HG02943 (cell line): ENCODE data around the gene RASAL1.

Source experiments
- ATAC-seq: cut with Tn5 transposase; IDR thresholded peaks from one replicate; pipeline ENCODE4 v1.9.1; 2021; ENCODE audit warnings: mild to moderate bottlenecking, low read depth, moderate library complexity; ENCODE audit not compliant: unreplicated experiment

The RASAL1 gene

GRCh38 chr12:113099364-113099763 lies 36.2 kb downstream of the RASAL1 start:
- ATAC-seq = no peak

- ATAC-seq = no peak
Measured at GRCh38 chr12:113098441-113099028, 37.0 kb downstream of the RASAL1 start.

GRCh38 chr12:113097716-113098440 lies 37.7 kb downstream of the RASAL1 start:
- no peak for ATAC-seq

- no peak for ATAC-seq
Measured at GRCh38 chr12:113096675-113097461, 38.7 kb downstream of the RASAL1 start.

GRCh38 chr12:113095405-113095804 lies 40.2 kb downstream of the RASAL1 start:
- ATAC-seq = no peak

GRCh38 chr12:113094738-113095137 lies 40.8 kb downstream of the RASAL1 start:
- ATAC-seq = no peak

- no peak for ATAC-seq
Measured at GRCh38 chr12:113093409-113094101, 42.0 kb downstream of the RASAL1 start.

DNA sequence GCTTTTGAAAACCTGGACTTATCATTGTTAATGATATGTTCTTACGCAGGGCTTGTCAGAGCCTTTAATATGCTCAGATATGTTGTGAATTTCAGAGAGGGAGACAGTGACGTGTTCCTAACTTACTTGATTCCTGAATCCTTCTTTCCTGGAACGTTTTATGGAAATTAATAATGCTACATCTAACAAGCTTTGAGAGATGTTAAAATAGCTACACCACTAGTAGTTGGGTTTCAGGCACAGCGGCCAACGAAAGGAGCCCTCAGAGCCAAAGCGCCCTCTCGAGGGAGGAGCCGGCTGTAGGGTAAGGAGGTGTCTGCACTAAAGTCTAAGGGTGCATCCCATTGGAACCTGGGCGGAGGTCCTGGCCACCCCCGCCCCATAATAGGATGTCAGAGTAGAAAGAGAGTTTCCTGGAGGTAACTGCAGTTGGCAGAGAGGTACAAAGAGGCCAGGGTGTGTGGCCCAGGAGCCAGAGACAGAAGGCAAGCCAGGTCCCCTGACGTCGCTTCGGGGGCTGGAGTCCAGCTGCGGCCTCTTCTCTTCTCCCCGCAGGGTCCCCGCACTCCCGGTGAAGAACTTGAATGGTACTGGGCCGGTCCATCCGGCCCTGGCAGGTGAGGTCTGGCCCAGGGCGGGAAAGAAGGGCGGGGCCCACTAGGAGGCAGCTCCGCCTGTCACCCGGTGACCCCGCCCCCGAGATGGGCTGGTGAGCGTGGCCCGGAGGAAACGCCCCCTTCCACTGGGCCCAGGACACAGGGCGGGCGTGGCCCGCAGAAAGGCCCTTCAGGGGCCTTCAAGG lies 42.8 kb downstream of the RASAL1 start:
- ATAC-seq = no peak

GRCh38 chr12:113091506-113091905 lies 44.1 kb downstream of the RASAL1 start:
- no peak for ATAC-seq

GRCh38 chr12:113090740-113091139 lies 44.8 kb downstream of the RASAL1 start:
- ATAC-seq = no peak

DNA sequence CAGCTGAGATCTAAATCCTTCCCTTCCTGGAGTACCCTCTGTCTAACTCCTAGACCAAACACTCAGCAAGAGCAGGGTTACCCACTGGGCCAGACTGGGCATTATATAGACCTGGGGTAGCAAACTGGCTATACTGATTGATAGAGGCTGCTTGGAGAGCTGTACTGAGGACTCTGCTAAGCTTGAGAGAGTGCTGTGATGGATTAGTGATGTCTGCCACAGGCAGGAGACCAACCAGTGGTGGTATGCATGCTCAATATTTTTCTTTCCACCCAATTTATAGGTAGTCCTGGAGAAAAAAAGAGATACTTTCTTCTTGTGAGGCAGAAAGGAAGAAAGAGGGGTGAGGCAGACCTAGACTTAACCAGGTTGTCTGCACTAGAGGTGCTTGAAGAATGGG lies 45.7 kb downstream of the RASAL1 start:
- no peak for ATAC-seq

DNA sequence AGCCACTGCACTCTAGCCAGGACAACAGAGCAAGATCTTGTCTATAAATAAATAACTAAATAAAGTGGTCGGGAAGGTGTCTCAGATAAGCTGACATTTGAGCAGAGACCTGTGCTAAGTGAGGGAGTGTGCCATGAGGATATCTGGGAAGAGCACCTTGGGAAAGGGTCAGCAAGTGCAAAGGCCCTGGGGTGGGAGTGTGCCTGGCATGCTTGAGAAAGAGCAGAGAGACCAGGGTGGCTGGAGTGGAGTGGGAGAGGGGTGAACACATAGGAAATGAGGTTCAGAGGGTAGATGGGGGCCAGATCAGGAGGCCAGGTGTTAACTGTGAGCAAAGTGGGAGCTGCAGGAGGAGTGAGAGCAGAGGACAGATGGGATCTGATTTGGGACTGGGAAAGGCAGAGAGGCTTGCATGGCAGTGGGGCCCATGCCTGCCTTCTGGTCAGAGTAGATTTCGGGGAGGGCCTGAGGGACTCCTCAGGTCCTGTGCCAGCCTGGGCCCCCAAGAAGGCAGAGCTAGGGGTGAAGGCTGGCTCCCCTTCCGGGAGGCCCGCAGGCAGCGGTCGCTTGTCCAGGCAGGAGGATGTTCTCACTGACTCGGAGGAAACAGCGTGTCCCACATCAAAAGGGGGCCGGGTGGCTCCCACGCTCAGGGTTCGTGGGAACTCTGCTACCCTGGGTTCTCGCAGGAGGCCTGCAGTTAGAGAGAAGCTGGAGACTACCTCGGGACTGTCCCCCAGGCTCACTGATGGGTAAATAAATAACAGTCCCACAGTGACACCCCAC lies 46.4 kb downstream of the RASAL1 start:
- no peak for ATAC-seq

- no peak for ATAC-seq
Measured at GRCh38 chr12:113088037-113088436, 47.5 kb downstream of the RASAL1 start.

DNA sequence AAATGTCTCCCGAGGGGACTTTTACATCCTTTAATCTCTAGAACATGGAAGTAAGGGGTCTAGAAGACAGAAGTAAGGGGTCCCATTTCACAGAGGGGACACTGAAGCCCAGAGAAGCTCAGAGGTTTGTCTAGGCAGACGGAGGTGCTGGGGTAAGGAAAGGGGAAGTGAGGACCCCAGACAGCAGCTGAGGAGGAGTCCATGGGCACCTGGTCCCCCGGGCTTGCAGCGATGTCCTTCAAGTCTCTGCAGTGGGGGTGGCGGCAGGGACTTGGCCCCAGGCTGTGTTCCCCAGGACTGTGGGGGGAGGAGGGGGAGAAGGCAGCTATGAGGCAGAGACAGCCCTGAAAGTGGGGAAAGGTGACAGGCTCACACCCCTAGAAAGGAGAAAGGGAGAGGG lies 48.4 kb downstream of the RASAL1 start:
- no peak for ATAC-seq

- ATAC-seq = no peak
Measured at GRCh38 chr12:113086249-113087164, 49.1 kb downstream of the RASAL1 start.

DNA sequence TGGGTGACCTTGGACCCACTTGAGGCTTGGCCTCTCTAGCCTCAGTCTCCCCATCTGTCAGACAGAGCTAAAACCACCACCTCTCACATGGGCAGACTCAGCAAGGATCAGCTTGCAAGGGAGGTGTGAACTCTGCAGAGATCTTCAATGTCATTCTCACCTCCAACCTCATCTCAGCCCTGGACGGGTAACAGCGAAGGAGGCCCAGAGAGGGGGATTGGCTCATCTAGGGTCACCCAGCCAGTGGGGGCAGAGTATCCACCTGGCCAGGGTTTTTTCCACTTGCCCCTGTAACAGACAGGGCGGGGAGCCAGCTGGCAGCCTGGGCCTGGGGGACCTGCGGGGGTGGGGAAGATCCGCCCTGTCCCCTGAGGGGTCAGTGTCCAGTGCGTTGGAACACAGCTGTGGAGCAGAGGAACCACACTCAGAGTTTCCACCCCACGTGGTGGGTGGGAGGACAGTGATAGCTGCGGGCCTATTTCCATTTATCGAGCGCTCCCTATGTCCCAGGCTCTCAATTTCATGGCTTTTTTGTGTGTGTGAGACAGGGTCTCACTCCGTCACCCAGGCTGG lies 51.6 kb downstream of the RASAL1 start:
- ATAC-seq = no peak

GRCh38 chr12:113082486-113083148 lies 52.9 kb downstream of the RASAL1 start:
- peak; percentile 58 for ATAC-seq

DNA sequence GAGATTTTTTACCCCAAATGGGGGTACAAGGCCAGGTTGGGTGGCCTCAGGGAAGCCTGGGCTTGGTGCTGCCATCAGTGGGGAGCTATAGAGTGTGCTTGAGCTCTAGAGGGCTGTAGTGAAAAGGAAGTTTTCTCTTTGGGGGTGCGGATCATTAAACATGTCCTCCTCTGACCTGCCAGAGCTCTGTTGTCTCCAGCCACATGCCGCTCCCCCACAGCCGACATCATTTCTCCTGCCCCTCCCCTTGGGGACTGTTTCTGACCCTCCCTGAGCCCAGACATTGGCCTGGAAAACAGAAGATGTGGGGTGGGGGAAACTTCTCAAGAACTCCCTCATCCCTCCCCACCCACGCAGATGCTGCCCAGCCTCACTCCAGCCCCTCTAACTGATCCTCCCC lies 53.7 kb downstream of the RASAL1 start:
- no peak for ATAC-seq
